ENCODE measurements around the gene CTNNBIP1.

DNA sequence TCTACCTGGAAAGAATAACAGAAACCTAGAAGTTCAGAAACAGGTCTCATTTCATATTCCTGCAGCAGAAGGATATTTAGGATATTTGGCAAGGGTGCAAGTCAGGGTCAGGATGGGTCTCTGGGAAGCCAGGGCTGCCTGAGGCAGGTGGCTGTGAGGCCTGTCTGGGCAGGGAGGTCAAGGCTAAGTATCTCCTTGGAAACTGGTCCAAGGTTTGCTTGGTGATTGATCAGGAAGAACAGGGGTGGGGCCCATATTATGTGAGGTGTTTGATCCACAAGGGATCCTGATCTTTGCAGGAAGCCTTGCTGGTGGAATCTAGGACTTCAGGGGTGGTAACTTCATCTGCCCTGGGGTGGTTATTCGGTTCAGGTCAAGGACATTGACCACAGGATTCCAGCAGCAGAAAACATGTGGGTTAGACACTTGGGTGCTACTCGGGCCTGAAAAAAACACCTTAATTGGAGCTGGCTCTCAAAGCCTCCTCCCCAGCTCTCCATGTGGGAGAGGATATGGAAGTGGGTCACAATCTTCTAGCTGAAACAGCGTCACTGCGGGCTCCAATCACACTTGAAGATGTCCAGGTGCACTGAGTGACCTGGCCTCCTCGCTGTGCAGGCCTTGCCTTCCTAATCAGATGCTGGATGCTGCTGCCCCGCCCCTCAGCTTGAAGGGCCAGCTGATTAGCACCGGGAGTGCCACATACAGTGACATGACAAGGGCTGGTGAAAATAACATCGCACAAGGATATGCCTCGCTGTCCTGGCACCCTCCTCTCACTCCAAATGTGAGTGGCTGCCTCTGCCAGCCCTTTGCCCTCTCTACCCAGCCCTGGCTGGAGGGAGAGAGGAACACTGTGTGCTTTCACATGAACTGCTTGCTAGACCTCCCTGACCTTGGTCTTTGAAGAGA lies 8.7 kb downstream of the CTNNBIP1 start:
- TF ChIP-seq, protein P1, sequence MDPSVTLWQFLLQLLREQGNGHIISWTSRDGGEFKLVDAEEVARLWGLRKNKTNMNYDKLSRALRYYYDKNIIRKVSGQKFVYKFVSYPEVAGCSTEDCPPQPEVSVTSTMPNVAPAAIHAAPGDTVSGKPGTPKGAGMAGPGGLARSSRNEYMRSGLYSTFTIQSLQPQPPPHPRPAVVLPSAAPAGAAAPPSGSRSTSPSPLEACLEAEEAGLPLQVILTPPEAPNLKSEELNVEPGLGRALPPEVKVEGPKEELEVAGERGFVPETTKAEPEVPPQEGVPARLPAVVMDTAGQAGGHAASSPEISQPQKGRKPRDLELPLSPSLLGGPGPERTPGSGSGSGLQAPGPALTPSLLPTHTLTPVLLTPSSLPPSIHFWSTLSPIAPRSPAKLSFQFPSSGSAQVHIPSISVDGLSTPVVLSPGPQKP (CRISPR knock-in tag; IDR thresholded peaks at IDR 0.05), result no peak
- no peak for TF ChIP-seq IRF2 (CRISPR knock-in tag; IDR thresholded peaks at IDR 0.05)
- TF ChIP-seq, protein P2, sequence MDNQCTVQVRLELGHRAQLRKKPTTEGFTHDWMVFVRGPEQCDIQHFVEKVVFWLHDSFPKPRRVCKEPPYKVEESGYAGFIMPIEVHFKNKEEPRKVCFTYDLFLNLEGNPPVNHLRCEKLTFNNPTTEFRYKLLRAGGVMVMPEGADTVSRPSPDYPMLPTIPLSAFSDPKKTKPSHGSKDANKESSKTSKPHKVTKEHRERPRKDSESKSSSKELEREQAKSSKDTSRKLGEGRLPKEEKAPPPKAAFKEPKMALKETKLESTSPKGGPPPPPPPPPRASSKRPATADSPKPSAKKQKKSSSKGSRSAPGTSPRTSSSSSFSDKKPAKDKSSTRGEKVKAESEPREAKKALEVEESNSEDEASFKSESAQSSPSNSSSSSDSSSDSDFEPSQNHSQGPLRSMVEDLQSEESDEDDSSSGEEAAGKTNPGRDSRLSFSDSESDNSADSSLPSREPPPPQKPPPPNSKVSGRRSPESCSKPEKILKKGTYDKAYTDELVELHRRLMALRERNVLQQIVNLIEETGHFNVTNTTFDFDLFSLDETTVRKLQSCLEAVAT (IDR thresholded peaks at IDR 0.05), result no peak
- no peak for TF ChIP-seq L3MBTL2 (IDR thresholded peaks at IDR 0.05)
- TF ChIP-seq, protein P3, sequence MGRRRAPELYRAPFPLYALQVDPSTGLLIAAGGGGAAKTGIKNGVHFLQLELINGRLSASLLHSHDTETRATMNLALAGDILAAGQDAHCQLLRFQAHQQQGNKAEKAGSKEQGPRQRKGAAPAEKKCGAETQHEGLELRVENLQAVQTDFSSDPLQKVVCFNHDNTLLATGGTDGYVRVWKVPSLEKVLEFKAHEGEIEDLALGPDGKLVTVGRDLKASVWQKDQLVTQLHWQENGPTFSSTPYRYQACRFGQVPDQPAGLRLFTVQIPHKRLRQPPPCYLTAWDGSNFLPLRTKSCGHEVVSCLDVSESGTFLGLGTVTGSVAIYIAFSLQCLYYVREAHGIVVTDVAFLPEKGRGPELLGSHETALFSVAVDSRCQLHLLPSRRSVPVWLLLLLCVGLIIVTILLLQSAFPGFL (CRISPR knock-in tag; IDR thresholded peaks at IDR 0.05), result no peak
- TF ChIP-seq FUS (optimal IDR thresholded peaks at IDR 0.05; ENCODE audit: low read depth, low read length), result no peak
- TF ChIP-seq TCF7 (IDR thresholded peaks at IDR 0.05; ENCODE audit: borderline replicate concordance), result no peak
- no peak for TF ChIP-seq POLR2A (conservative IDR thresholded peaks at IDR 0.05)
- TF ChIP-seq RCOR1 (IDR thresholded peaks at IDR 0.05; ENCODE audit: borderline replicate concordance in 1 of 2, low read depth in 2 of 2, low read length in 2 of 2), result peak in 1 of 2 experiments; percentile 86; a peak in 2 of 4 replicates
- TF ChIP-seq, protein P4, sequence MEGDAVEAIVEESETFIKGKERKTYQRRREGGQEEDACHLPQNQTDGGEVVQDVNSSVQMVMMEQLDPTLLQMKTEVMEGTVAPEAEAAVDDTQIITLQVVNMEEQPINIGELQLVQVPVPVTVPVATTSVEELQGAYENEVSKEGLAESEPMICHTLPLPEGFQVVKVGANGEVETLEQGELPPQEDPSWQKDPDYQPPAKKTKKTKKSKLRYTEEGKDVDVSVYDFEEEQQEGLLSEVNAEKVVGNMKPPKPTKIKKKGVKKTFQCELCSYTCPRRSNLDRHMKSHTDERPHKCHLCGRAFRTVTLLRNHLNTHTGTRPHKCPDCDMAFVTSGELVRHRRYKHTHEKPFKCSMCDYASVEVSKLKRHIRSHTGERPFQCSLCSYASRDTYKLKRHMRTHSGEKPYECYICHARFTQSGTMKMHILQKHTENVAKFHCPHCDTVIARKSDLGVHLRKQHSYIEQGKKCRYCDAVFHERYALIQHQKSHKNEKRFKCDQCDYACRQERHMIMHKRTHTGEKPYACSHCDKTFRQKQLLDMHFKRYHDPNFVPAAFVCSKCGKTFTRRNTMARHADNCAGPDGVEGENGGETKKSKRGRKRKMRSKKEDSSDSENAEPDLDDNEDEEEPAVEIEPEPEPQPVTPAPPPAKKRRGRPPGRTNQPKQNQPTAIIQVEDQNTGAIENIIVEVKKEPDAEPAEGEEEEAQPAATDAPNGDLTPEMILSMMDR (IDR thresholded peaks at IDR 0.05 in 2 of 3, conservative IDR thresholded peaks at IDR 0.05 in 1 of 3; ENCODE audit: insufficient read depth in 2 of 3, low read depth in 1 of 3, low read length in 3 of 3), result no peak
- TF ChIP-seq, protein P5, sequence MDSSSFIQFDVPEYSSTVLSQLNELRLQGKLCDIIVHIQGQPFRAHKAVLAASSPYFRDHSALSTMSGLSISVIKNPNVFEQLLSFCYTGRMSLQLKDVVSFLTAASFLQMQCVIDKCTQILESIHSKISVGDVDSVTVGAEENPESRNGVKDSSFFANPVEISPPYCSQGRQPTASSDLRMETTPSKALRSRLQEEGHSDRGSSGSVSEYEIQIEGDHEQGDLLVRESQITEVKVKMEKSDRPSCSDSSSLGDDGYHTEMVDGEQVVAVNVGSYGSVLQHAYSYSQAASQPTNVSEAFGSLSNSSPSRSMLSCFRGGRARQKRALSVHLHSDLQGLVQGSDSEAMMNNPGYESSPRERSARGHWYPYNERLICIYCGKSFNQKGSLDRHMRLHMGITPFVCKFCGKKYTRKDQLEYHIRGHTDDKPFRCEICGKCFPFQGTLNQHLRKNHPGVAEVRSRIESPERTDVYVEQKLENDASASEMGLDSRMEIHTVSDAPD (CRISPR knock-in tag; IDR thresholded peaks at IDR 0.05), result no peak
- TF ChIP-seq ZFX (CRISPR knock-in tag; IDR thresholded peaks at IDR 0.05), result no peak
- TF ChIP-seq, protein P6, sequence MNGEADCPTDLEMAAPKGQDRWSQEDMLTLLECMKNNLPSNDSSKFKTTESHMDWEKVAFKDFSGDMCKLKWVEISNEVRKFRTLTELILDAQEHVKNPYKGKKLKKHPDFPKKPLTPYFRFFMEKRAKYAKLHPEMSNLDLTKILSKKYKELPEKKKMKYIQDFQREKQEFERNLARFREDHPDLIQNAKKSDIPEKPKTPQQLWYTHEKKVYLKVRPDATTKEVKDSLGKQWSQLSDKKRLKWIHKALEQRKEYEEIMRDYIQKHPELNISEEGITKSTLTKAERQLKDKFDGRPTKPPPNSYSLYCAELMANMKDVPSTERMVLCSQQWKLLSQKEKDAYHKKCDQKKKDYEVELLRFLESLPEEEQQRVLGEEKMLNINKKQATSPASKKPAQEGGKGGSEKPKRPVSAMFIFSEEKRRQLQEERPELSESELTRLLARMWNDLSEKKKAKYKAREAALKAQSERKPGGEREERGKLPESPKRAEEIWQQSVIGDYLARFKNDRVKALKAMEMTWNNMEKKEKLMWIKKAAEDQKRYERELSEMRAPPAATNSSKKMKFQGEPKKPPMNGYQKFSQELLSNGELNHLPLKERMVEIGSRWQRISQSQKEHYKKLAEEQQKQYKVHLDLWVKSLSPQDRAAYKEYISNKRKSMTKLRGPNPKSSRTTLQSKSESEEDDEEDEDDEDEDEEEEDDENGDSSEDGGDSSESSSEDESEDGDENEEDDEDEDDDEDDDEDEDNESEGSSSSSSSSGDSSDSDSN (IDR thresholded peaks at IDR 0.05; ENCODE audit: borderline replicate concordance in 1 of 2, low read depth in 2 of 2, low read length in 2 of 2), result no peak
- TF ChIP-seq TAF1 (IDR thresholded peaks at IDR 0.05; ENCODE audit: control insufficient read depth, extremely low read depth, insufficient read depth, low read length, severe bottlenecking), result no peak
